GM19238 (cell line): Measurements from ENCODE around the gene NOS1AP.

Source experiments
- DNase-seq: peaks from one replicate; pipeline ENCODE4 v3.0.0; 2011; ENCODE audit warnings: low spot score; ENCODE audit not compliant: insufficient read length

Gene NOS1AP

DNA sequence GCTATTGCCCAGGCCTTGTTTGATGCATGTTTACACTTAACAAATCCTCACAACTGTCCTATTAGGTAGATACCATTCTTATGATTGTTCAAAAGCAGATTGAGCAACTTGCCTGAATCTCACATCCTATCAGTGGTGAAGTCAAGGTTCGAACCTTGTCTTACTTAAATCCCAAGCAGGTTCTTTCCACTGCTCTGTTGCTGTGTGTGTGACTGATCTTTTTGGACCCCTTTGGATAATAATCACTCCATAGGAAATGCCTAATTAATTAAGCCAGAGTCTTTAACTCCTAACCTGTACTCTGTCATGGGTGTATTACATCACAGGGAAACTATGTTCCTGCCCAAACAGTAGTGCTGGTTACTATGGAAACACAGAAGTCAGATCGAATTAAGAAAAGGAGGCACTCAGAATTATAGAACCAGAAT, 222.9 kb downstream of the NOS1AP start:
- DNase-seq, result no peak

DNA sequence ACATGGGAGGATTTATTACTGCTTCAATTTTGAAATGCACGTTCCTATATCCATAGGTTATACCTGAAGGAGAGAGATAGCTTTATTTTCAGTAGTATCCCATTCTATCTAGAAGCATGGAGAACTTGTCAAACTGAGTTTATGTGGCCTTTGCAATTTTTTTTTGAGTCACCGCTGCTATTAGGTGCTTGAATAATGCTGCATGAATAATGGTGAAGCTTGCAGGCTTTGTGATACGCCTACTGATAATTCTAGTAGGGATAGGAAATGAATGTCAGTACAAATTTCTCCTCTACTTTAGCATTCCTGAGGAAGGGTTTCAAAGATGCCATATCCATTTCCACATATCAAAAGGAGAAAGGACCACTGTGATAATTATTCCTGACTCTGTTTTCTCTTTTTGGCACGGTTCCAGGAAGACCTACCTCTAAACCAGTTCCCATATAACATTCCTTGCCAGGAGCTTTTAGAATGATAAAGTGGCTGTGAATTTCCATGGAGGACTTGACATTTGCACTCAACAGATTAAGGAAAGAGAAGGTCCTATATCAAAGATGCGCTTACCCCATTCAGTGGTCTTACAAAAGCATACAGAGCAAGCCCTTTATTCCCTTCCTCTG, 223.7 kb downstream of the NOS1AP start:
- DNase-seq, result no peak

DNA sequence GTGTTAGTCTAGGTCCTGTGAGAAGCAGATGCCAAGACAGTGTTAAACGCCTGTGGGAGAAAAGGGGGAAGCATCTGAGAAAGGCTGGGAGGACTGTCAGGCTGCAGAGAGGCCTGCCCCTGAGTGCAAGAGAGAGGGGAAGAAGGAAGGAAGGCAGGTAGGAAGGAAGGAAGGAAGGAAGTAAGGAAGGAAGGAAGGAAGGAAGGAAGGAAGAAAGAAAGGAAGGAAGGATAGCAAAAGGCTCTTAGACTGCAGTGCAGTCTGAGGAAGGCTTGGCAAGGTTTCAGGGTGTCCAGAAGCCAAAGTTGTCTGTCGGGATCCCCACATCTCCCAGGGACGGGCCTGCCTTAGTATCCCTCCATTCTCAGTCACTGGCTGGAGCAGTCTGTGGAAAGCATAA, 224.5 kb downstream of the NOS1AP start:
- DNase-seq, result no peak

DNA sequence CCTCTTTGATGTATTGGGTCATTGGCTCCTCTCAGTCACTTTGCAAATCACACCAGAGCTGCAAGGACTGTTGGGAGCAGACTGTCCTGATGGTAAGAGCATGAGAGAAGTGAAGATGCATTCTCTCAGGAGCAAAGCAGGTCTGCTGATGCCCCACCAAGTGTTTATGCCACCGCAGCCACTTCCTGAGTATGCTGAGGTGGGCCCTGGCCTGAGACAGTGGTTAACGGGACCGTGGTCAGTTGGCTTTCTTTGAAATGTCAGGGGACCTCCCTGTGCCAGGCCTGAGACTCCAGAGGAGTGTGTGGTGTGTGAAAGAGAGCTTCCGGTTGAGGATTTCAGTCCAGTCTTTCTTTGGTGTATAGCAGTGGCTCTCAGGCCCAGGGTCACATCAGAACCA, 227.7 kb downstream of the NOS1AP start:
- no peak for DNase-seq

DNA sequence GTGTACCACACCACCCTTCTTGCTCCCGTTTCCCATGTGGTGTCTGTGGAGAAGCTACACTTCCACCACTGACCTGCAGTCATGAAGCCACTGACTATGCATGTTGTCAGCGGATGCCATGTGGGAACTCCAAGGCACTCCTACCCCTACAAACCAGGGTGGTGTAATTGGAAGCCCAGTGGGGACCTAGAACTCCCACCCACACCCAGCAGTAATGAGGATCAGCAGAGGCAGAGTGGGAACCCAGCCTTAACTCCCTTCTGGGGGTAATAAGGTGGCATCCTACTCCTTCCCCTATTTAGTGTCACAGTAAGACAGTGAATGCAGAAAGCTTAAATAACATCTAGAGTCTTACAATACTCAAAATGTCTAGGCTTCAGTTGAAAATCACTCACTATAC, 228.8 kb downstream of the NOS1AP start:
- no peak for DNase-seq

- DNase-seq, result no peak
Measured at GRCh38 chr1:162299018-162299417, 229.5 kb downstream of the NOS1AP start.

GRCh38 chr1:162300057-162300917, 230.8 kb downstream of the NOS1AP start:
- DNase-seq, result no peak

GRCh38 chr1:162301696-162302095, 232.2 kb downstream of the NOS1AP start:
- DNase-seq, result no peak

GRCh38 chr1:162302306-162303003, 233.0 kb downstream of the NOS1AP start:
- no peak for DNase-seq

- no peak for DNase-seq
Measured at GRCh38 chr1:162303004-162303344, 233.5 kb downstream of the NOS1AP start.

GRCh38 chr1:162304736-162305135, 235.2 kb downstream of the NOS1AP start:
- no peak for DNase-seq

GRCh38 chr1:162305969-162306368, 236.5 kb downstream of the NOS1AP start:
- peak; percentile 7 for DNase-seq

DNA sequence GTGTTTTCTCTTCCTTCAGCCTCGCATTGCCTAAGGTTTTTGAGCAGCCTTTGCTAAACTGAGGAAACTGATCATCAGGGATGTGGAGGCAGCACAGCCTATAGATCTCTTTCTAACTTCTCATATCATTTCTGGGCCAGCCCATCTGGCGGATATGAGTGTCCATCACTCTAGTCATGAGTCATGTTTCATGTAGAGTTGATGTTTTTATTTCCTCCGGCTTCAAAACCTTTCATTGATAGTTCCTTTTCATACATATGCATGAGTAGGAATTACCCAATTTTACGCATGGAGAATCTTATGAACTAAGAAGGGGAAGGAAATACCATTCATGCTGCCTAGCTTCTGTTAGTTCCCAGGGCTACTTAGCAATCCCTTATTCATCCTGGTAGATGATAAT, 240.8 kb downstream of the NOS1AP start:
- no peak for DNase-seq

DNA sequence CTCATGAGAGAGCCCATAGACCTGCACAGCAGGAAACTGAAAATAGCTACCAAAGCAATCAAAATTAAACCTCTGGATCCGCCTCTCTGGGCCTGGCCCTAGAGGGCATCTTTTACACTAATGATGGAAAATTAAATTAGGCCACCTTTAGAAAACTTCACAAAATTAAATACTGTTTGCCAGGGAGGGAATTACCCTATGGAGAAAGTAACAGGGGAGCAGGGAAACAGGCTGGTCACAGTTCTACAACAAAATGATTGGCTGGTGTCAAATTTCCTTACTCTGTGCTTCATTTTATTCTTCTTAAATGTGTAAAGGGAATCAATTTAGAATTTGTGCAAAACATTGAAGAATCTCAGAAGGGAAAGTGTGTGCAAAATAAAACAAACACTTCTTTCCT, 244.7 kb downstream of the NOS1AP start:
- no peak for DNase-seq

DNA sequence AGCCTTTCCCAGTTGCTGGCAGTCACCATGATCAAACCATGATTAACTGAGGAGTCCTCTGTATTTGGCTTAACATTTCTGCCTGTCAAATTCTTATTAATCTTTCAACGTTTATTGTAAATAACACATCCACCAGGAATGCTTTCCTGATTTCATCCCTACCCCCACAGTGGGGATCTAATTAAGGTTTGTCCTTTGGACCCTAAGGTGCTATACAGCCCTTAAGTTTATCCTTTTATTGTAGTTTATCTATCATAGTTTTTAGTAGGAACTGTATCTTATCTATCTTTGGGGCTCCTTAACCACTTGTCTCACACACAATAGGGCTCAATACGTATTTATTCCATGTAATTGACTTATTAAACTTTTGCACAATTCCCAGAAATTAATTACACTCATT, 246.2 kb downstream of the NOS1AP start:
- no peak for DNase-seq

DNA sequence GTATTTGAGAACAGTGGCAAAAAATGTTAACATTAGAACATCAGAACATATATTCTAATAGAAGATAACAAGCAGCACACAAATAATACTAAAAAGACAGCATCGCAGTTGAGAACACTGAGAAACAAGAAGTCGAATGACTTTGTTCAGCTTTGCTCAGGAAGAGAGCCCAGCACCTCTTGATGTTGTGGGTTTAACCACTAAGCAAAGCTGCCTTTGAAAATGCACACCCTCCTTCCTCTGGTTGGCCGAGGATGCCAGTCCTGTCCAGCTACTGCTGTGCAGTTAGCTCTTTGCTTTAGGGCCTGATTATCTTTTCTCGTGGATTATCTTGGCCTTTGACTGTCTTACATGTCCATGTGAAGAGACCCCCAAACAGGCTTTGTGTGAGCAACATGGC, 246.7 kb downstream of the NOS1AP start:
- DNase-seq, result no peak

DNA sequence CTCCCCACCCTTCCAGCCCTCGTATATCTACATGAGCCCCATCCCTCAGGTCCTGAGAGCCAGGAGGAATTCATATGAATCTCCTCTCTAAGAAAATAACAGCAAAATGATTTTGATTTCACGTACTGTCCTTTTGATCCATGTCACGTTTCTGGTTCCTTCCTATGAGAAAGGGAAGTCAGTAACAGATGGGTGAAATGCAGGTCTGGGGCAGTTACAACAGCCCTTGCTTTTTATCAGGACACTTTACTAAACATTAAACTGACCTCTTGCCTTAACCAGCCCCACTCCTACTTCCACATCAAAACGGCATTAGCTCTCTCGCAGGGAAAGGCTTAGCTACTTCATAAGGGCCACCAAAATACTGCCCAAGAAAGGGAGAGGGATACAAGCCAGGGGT, 248.1 kb downstream of the NOS1AP start:
- no peak for DNase-seq

- no peak for DNase-seq
Measured at GRCh38 chr1:162319493-162320175, 250.1 kb downstream of the NOS1AP start.

DNA sequence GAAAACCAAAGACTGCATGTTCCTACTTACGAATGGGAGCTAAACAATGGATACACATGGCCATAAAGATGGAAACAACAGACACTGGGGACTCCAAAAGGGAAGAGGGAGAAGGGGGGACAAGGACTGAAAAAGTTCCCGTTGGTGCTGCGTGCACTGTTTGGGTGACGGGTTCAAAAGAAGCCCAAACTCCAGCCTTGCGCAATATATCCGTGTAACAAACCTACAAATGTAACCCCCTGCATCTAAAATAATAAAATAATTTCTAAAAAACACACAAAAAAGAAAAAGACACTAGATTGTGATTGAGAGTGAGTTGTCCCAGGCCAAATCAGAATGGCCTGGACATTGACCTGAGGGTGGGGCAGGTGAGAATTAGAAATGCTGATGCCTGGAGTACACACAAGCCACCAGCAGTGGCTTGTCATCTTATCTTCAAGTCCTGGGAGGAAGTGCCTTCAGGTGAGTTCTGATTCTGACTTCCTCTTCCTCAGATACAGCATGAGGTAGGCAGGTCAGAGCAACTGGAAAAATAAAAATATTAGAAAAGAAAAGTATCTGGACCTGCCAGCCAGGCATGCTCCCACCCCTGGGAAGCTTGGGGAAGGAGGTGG, 252.4 kb downstream of the NOS1AP start:
- DNase-seq, result no peak

GRCh38 chr1:162323023-162323422, 253.5 kb downstream of the NOS1AP start:
- no peak for DNase-seq

DNA sequence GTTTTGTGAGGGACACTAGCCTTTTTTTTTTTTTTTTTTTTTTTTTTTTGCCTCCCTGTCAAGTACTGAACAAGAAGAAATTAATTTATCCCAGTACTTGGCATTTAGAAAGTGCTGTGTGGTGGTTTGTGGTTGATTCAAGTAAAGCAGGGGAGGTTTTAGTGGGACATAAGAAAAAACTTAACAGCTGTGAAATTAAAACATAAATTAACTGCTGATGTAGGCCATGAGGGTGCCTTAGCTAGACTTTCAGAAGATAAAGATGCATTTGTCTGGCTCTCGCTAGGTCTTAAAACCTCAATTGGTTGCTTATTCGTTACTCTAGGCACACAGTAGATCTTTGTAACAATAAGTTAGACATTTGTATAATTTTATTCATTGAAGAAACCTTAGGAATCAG, 254.9 kb downstream of the NOS1AP start:
- no peak for DNase-seq
